Heart left ventricle (tissue), 13 donors: ENCODE measurements around the gene IGF1R.

Experiments used
- POLR2A ChIP-seq, 2 donors: fragments of 450-650 bp; IDR thresholded peaks; one replicate each; pipeline ENCODE4 v1.6.1; 2017; ENCODE audit warnings: antibody characterized with exemption in 2 of 2, mild to moderate bottlenecking in 2 of 2, moderate library complexity in 2 of 2
- TF ChIP-seq, protein P1 (sequence below), 12 donors: fragments of 200-600 bp; sonication (generic) in 4 of 12; IDR thresholded peaks; one replicate each; pipeline versions ENCODE4 v1.5.0 to v1.8.0; 2018 to 2022; ENCODE audit warnings: antibody characterized with exemption in 12 of 12, mild to moderate bottlenecking in 5 of 12
- donor health status: ischemic (EF 13 %, LVEDD 7.1; RV severe dilation, severe dysfunction).
- donor health status: DM: no; HTN: yes; CAD: no.
- donor health status: DM: no; HTN: no; CAD: no.
- donor health status: ischemic (EF 25% LVEDD 6.9; RV normal size, moderate dysfunction).
- donor health status: ischemic (EF 25% LVEDD 5.7; RV mildly dilated, moderate dysfunction).
- donor health status: ischemic (EF 35%, LVEDD 5.7; RV mildly dilated, moderate dysfunction).
- donor health status: nonischemic (EF 11% LVEDD 7.7; RV severe dilation, severe dysfunction).
- donor health status: DM: yes; HTN: yes; CAD: no.
- donor health status: PGD.
- donor health status: ischemic (EF 29% LVEDD 5.4; RV normal size, mild dysfunction).
- donor health status: nonischemic (EF 23%, LVEDD 6.1; RV moderate dilation, normal function).

DNA sequence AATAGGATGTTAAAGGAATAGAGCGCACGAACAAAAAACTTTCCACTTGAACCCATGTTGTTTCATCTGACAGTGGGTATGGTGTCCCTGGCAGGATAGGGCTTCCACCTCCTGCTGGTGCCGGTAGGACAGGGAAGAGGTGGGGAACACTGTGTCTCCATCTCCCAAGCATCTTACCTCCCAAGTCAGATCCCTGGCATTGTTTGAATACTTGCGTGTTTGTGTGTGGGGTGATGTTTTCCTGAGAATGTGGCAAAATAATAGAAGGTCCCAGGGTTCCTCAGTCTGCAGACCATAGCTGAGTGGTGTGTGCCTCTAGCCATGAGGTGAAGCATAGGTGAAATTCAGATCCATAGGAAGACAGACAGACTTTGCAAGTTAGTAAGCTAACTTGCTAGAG, 119.4 kb downstream of the IGF1R start:
- TF ChIP-seq, protein P1, sequence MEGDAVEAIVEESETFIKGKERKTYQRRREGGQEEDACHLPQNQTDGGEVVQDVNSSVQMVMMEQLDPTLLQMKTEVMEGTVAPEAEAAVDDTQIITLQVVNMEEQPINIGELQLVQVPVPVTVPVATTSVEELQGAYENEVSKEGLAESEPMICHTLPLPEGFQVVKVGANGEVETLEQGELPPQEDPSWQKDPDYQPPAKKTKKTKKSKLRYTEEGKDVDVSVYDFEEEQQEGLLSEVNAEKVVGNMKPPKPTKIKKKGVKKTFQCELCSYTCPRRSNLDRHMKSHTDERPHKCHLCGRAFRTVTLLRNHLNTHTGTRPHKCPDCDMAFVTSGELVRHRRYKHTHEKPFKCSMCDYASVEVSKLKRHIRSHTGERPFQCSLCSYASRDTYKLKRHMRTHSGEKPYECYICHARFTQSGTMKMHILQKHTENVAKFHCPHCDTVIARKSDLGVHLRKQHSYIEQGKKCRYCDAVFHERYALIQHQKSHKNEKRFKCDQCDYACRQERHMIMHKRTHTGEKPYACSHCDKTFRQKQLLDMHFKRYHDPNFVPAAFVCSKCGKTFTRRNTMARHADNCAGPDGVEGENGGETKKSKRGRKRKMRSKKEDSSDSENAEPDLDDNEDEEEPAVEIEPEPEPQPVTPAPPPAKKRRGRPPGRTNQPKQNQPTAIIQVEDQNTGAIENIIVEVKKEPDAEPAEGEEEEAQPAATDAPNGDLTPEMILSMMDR (IDR thresholded peaks at IDR 0.05): no peak
- no peak for TF ChIP-seq POLR2A (IDR thresholded peaks at IDR 0.05)
